ENCODE results near the gene PHF21B.

PHF21B gene

GRCh38 chr22:45051946-45052345 is 42.1 kb upstream of the PHF21B start:
- TF ChIP-seq, protein P1, sequence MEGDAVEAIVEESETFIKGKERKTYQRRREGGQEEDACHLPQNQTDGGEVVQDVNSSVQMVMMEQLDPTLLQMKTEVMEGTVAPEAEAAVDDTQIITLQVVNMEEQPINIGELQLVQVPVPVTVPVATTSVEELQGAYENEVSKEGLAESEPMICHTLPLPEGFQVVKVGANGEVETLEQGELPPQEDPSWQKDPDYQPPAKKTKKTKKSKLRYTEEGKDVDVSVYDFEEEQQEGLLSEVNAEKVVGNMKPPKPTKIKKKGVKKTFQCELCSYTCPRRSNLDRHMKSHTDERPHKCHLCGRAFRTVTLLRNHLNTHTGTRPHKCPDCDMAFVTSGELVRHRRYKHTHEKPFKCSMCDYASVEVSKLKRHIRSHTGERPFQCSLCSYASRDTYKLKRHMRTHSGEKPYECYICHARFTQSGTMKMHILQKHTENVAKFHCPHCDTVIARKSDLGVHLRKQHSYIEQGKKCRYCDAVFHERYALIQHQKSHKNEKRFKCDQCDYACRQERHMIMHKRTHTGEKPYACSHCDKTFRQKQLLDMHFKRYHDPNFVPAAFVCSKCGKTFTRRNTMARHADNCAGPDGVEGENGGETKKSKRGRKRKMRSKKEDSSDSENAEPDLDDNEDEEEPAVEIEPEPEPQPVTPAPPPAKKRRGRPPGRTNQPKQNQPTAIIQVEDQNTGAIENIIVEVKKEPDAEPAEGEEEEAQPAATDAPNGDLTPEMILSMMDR (IDR thresholded peaks at IDR 0.05; ENCODE audit: low read depth, low read length), result no peak
- no peak for DNase-seq (ENCODE audit: low read depth, low spot score)
- in situ Hi-C loops (cut with HindIII; ENCODE audit: low sequenced_read_pairs), result no loop called here
- no peak overlapping the region for H3K4me3 ChIP-seq (ENCODE audit: low read depth, low read length)

GRCh38 chr22:45051419-45051818 is 41.6 kb upstream of the PHF21B start:
- no peak overlapping the region for H3K4me3 ChIP-seq (ENCODE audit: low read depth, low read length)
- in situ Hi-C loops (cut with HindIII; ENCODE audit: low sequenced_read_pairs), result no loop called here
- TF ChIP-seq, protein P1 (IDR thresholded peaks at IDR 0.05; ENCODE audit: low read depth, low read length), result no peak
- no peak for DNase-seq (ENCODE audit: low read depth, low spot score)

DNA sequence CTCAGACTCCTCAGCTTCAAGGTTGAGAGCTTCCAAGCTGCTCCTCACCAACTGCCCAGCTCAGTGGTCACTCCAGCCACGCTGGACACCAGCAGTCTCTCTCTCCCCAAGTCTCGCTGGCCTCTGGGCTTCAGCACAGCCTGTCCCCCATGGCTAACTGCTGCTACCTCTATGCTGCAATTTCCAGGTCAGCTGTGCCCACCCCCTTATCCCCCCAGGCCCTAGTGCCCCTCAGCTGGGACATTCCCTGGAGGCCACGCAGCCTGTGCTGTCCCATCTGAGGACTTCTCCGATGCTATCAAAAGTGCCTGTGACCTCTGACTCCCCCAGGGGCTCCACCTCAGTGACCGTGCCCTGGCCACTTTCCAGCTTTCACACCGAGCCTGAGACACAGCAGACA is 37.5 kb upstream of the PHF21B start:
- in situ Hi-C loops (cut with HindIII; ENCODE audit: low sequenced_read_pairs), result no loop called here

GRCh38 chr22:45045208-45045607 is 35.4 kb upstream of the PHF21B start:
- no peak for DNase-seq (ENCODE audit: low read depth, low spot score)
- TF ChIP-seq, protein P1 (IDR thresholded peaks at IDR 0.05; ENCODE audit: low read depth, low read length), result no peak
- no peak overlapping the region for H3K4me3 ChIP-seq (ENCODE audit: low read depth, low read length)
- in situ Hi-C loops (cut with HindIII; ENCODE audit: low sequenced_read_pairs), result no loop called here

More for the DNA sequence above, 37.5 kb upstream of the PHF21B start:
- no peak overlapping the region for H3K4me3 ChIP-seq (ENCODE audit: low read depth, low read length)
- TF ChIP-seq, protein P1 (IDR thresholded peaks at IDR 0.05; ENCODE audit: low read depth, low read length), result no peak
- DNase-seq (ENCODE audit: low read depth, low spot score), result no peak

DNA sequence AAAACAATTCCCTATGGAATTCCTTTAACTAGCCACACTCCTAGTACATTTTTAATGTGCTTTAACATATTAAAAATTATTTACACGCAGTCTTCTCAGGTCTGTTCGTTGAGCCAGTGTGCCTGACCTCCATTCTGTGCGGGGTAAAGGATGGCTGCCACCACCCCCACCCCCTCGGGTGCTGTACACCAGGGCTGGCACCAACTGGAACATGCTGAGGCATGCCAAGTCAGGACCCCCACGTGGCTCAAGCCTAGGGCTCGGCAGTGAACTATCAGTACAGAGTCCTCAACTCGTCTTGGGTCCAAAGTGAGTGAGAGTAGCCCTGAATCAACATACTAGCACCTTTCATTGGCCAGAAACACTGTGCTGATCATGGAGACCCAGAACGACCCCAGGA is 32.5 kb upstream of the PHF21B start:
- in situ Hi-C loops (cut with HindIII; ENCODE audit: low sequenced_read_pairs), result no loop called here
- H3K4me3 ChIP-seq (ENCODE audit: low read depth, low read length), result no peak overlapping the region

GRCh38 chr22:45039133-45039532 is 29.3 kb upstream of the PHF21B start:
- TF ChIP-seq, protein P1 (IDR thresholded peaks at IDR 0.05; ENCODE audit: low read depth, low read length), result no peak
- DNase-seq (ENCODE audit: low read depth, low spot score), result no peak
- no peak overlapping the region for H3K4me3 ChIP-seq (ENCODE audit: low read depth, low read length)
- in situ Hi-C loops (cut with HindIII; ENCODE audit: low sequenced_read_pairs), result no loop called here

More for the DNA sequence above, 32.5 kb upstream of the PHF21B start:
- DNase-seq (ENCODE audit: low read depth, low spot score), result no peak
- TF ChIP-seq, protein P1 (IDR thresholded peaks at IDR 0.05; ENCODE audit: low read depth, low read length), result no peak

- TF ChIP-seq, protein P1 (IDR thresholded peaks at IDR 0.05; ENCODE audit: low read depth, low read length), result no peak
- no peak overlapping the region for H3K4me3 ChIP-seq (ENCODE audit: low read depth, low read length)
- in situ Hi-C loops (cut with HindIII; ENCODE audit: low sequenced_read_pairs), result no loop called here
- DNase-seq (ENCODE audit: low read depth, low spot score), result peak; percentile 9
Observed at GRCh38 chr22:45036154-45036553, 26.3 kb upstream of the PHF21B start.

All from astrocyte of the spinal cord (primary cell).